Erythroblast (primary cell): ENCODE results near the gene BACE2.

ENCODE experiments used
- DNase-seq, 2 experiments: peaks; one replicate each; lab custom pipeline; 2025; lab: John Stamatoyannopoulos, UW
- GATA1 ChIP-seq: IDR thresholded peaks from 2 replicates; pipeline ENCODE4 v1.6.1; 2011; ENCODE audit warnings: low read depth, mild to moderate bottlenecking, control low read depth, low read length, moderate library complexity
- POLR2A ChIP-seq: IDR thresholded peaks from 2 replicates; pipeline ENCODE4 v1.6.1; 2011; ENCODE audit warnings: mild to moderate bottlenecking, low read length

The BACE2 gene

DNA sequence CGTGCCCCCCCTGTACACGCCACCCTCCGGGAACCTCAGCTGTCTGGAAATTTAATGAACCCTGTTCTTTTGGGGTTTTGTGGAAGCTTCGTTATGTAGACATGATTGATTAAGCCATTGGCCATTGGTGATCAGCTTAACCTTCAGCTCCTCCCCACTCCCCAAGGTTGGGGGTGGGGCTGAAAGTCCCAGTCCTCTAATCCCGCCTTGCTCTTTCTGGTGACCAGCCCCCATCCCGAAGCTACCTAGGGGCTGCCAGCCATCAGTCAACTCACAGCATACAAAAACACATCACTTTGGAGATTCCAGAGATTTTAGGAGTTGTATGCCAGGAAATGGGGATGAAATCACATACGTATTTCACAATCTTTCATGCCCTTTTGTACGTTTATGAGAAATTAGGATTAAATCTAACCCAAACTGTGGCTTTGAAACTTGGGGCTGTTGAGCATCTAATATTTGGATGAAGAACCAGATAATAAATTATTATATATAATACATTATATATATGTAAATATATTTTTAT lies 52.3 kb downstream of the BACE2 start:
- no peak for DNase-seq
- TF ChIP-seq POLR2A: no peak
- no peak for TF ChIP-seq GATA1

- TF ChIP-seq POLR2A (no peak), GATA1 (no peak)
- no peak for DNase-seq
Measured at GRCh38 chr21:41222247-41223068, 54.5 kb downstream of the BACE2 start.

GRCh38 chr21:41226853-41227252 lies 58.9 kb downstream of the BACE2 start:
- no peak for TF ChIP-seq POLR2A
- no peak for TF ChIP-seq GATA1
- no peak for DNase-seq

DNA sequence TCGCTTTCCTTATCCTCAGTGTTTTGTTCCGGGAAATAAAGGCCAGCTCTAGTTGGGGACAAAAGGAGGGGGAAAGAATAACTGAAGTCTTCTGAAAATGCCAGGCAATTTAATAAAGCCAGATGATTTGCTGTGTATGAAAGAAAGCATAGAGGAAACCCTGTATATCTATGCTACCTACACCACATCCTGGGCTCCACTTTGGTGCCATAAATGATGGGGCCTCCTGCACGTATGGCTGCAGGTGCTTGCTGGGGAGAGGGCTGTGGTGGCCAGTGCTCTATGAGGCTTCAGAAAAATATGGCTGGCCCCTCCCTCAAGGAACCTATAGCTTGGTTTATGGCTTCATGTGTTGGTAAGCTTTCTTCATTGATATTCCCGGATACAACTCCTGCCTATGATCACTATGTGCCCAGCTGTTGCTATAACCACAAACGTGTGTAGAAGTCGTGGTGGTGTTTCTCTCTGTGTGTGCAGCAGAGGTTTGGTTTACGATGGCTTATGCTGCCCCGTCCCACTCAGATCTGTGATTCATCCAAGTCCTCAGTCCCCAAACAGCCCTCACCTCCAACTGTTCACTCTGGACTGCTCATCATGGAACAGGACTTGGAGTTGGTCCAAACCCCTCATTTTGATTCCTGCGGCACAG lies 59.5 kb downstream of the BACE2 start:
- no peak for TF ChIP-seq POLR2A
- TF ChIP-seq GATA1: no peak
- no peak for DNase-seq

GRCh38 chr21:41228006-41228370 lies 60.0 kb downstream of the BACE2 start:
- TF ChIP-seq POLR2A (no peak), GATA1 (no peak)
- DNase-seq: no peak

- no peak for DNase-seq
- TF ChIP-seq GATA1: no peak
- no peak for TF ChIP-seq POLR2A
Measured at GRCh38 chr21:41228492-41228891, 60.5 kb downstream of the BACE2 start.

GRCh38 chr21:41228958-41229357 lies 61.0 kb downstream of the BACE2 start:
- TF ChIP-seq POLR2A: no peak
- no peak for TF ChIP-seq GATA1
- DNase-seq: no peak

GRCh38 chr21:41229509-41230248 lies 61.7 kb downstream of the BACE2 start:
- no peak for TF ChIP-seq GATA1
- no peak for DNase-seq

GRCh38 chr21:41230497-41230896 lies 62.5 kb downstream of the BACE2 start:
- TF ChIP-seq GATA1: no peak
- no peak for TF ChIP-seq POLR2A
- no peak for DNase-seq

DNA sequence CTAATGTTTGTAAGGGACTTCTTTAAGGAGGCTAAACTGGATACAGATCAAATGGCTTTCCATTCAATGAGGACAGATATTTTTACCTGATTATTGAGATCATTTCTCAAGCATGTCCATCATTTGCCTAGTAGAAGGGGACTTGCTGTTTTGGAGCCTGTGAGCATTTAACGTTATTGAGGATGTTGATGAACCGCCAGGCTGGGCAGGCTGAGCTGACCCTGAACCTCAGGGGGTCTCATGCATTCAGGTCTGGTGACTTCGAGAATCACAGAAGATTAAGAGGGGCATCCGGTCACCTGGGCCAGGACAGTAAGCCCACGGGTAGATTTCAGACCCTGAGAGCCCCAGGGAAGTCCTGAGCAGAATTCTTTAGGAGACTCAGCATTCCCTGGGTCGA lies 63.1 kb downstream of the BACE2 start:
- DNase-seq: no peak
- TF ChIP-seq POLR2A: no peak
- TF ChIP-seq GATA1: no peak

DNA sequence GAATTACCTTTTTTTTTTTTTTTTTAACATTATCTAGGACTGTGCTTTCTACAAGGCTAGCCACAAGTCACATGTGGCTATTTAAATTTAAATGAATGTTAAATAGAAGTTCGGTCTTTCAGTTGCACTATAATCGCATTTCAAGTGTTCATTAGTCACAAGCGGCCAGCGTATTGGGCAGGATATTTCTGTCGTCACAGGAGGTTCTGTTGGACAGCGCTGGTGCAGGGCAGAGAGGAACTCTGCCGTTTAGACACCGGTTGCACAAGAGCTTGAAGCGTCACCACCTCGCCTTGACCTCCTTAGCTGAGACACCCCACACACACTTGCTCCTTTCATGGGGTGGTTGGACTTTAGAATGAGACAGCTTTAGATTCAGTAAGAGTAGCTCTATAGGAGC lies 64.1 kb downstream of the BACE2 start:
- DNase-seq: no peak
- TF ChIP-seq GATA1 (no peak), POLR2A (no peak)

GRCh38 chr21:41233916-41234315 lies 66.0 kb downstream of the BACE2 start:
- TF ChIP-seq GATA1 (no peak), POLR2A (no peak)
- DNase-seq: no peak

GRCh38 chr21:41234569-41234968 lies 66.6 kb downstream of the BACE2 start:
- DNase-seq: no peak
- TF ChIP-seq GATA1: no peak
- TF ChIP-seq POLR2A: no peak

DNA sequence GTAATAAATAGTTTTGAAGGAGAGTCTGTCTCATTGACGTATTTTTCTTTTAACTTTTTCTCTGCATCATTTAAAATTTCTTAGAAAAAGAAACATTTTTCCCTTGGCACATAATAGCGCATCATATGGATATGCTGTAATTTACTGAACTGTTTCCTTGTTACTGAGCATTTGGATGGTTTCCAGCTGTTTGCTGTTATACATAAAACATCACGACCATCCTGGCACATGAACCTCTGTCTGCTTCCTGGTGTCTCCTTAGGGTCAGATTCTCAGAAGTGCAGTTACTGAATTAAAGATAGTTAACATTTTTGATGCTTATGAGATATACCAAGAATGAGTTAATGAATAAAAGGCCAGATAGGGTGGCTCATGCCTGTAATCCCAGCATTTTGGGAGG lies 67.2 kb downstream of the BACE2 start:
- TF ChIP-seq GATA1: no peak
- TF ChIP-seq POLR2A: no peak

More for the DNA sequence above, 67.2 kb downstream of the BACE2 start:
- no peak for DNase-seq
